H9 (cell line): ENCODE measurements around the gene FOXN4. TPM values are rescaled to one million over a fixed set of nuclear protein-coding genes. Genes with fewer than 3 reads are reported as not detected.

Experiments
- DNase-seq: peaks from one replicate; pipeline ENCODE4 v3.0.0-alpha.2; 2017
- H2AFZ ChIP-seq: one replicate; pipeline ENCODE4 v1.6.1; 2013; ENCODE audit warnings: mild to moderate bottlenecking, low read length, control low read depth, moderate library complexity
- H2AK5ac ChIP-seq: 2 replicates; pipeline ENCODE4 v1.6.1; 2013; ENCODE audit warnings: low read length, control low read depth, mixed read lengths; ENCODE audit not compliant: insufficient read length
- H2BK120ac ChIP-seq: one replicate; pipeline ENCODE4 v1.6.1; 2013; ENCODE audit warnings: low read depth, mild to moderate bottlenecking, low read length, control low read depth, inconsistent platforms; ENCODE audit not compliant: poor library complexity, severe bottlenecking
- H2BK12ac ChIP-seq: 2 replicates; pipeline ENCODE4 v1.6.1; 2013; ENCODE audit warnings: low read length, control low read depth, mixed read lengths, low read depth; ENCODE audit not compliant: insufficient read length
- H2BK15ac ChIP-seq: 2 replicates; pipeline ENCODE4 v1.6.1; 2013; ENCODE audit warnings: low read depth, low read length, control low read depth
- H2BK20ac ChIP-seq: one replicate; pipeline ENCODE4 v1.6.1; 2013; ENCODE audit warnings: low read depth, mild to moderate bottlenecking, low read length, control low read depth, inconsistent platforms; ENCODE audit not compliant: poor library complexity, severe bottlenecking
- H2BK5ac ChIP-seq: 2 replicates; pipeline ENCODE4 v1.6.1; 2013; ENCODE audit warnings: low read length, control low read depth, mixed read lengths; ENCODE audit not compliant: insufficient read length
- H3K14ac ChIP-seq: 2 replicates; pipeline ENCODE4 v1.6.1; 2013; ENCODE audit warnings: low read length, control low read depth; ENCODE audit not compliant: insufficient read depth
- H3K18ac ChIP-seq: 2 replicates; pipeline ENCODE4 v1.6.1; 2013; ENCODE audit warnings: low read depth, mild to moderate bottlenecking, mixed read lengths, low read length, control low read depth; ENCODE audit not compliant: insufficient read length
- H3K23ac ChIP-seq: 2 replicates; pipeline ENCODE4 v1.6.1; 2013; ENCODE audit warnings: low read length, control low read depth, mixed read lengths, low read depth; ENCODE audit not compliant: insufficient read length
- H3K23me2 ChIP-seq: 2 replicates; pipeline ENCODE4 v1.6.1; 2013; ENCODE audit warnings: low read depth, mild to moderate bottlenecking, mixed read lengths, low read length, control low read depth; ENCODE audit not compliant: insufficient read length, poor library complexity, severe bottlenecking
- H3K27ac ChIP-seq: 2 replicates; pipeline ENCODE4 v1.5.1; 2013; ENCODE audit warnings: low read length, control low read depth, mixed read lengths, low read depth; ENCODE audit not compliant: insufficient read length
- H3K27me3 ChIP-seq: 2 replicates; pipeline ENCODE4 v1.6.1; 2013; ENCODE audit warnings: low read length, control low read depth, inconsistent platforms; ENCODE audit not compliant: insufficient read depth
- H3K4ac ChIP-seq: 2 replicates; pipeline ENCODE4 v1.6.1; 2013; ENCODE audit warnings: low read depth, mild to moderate bottlenecking, control low read depth, inconsistent platforms, low read length, moderate library complexity
- H3K4me1 ChIP-seq: 2 replicates; pipeline ENCODE4 v1.6.1; 2013; ENCODE audit warnings: low read length, control low read depth, inconsistent platforms; ENCODE audit not compliant: insufficient read depth
- H3K4me2 ChIP-seq: 2 replicates; pipeline ENCODE4 v1.6.1; 2013; ENCODE audit warnings: low read length, control low read depth, mixed read lengths; ENCODE audit not compliant: insufficient read length, insufficient read depth
- H3K56ac ChIP-seq: 2 replicates; pipeline ENCODE4 v1.6.1; 2013; ENCODE audit warnings: low read depth, mild to moderate bottlenecking, mixed read lengths, low read length, control low read depth; ENCODE audit not compliant: insufficient read length
- H3K79me1 ChIP-seq: 2 replicates; pipeline ENCODE4 v1.6.1; 2013; ENCODE audit warnings: low read depth, mild to moderate bottlenecking, moderate library complexity, low read length, control low read depth, inconsistent platforms; ENCODE audit not compliant: insufficient read depth, poor library complexity, severe bottlenecking
- H3K79me2 ChIP-seq: 2 replicates; pipeline ENCODE4 v1.6.1; 2013; ENCODE audit warnings: low read length, control low read depth, inconsistent platforms; ENCODE audit not compliant: insufficient read depth
- H3K9ac ChIP-seq: 2 replicates; pipeline ENCODE4 v1.6.1; 2013; ENCODE audit warnings: low read length, control low read depth, mixed read lengths; ENCODE audit not compliant: insufficient read length; ENCODE audit errors: extremely low read depth
- H3K9me3 ChIP-seq: one replicate; pipeline ENCODE4 v1.6.1; 2013; ENCODE audit warnings: low read depth, low read length, inconsistent platforms; ENCODE audit not compliant: control insufficient read depth
- H3T11ph ChIP-seq: one replicate; pipeline ENCODE4 v1.6.1; 2013; ENCODE audit warnings: mild to moderate bottlenecking, low read length, control low read depth, inconsistent platforms
- H4K20me1 ChIP-seq: one replicate; pipeline ENCODE4 v1.6.1; 2013; ENCODE audit not compliant: control insufficient read depth, insufficient read length, insufficient read depth
- H4K5ac ChIP-seq: 2 replicates; pipeline ENCODE4 v1.6.1; 2013; ENCODE audit warnings: low read depth, mild to moderate bottlenecking, mixed read lengths, low read length, control low read depth; ENCODE audit not compliant: insufficient read length
- H4K8ac ChIP-seq: replicated peaks from 2 replicates; pipeline ENCODE4 v1.6.1; 2013; ENCODE audit warnings: low read length, control low read depth, mixed read lengths, low read depth; ENCODE audit not compliant: insufficient read length
- H4K91ac ChIP-seq: 2 replicates; pipeline ENCODE4 v1.6.1; 2013; ENCODE audit warnings: low read depth, mild to moderate bottlenecking, moderate library complexity, mixed read lengths, low read length, control low read depth; ENCODE audit not compliant: insufficient read length
- H3K27ac Mint-ChIP-seq, 3 experiments: 2 replicates in 2 of 3; 3 replicates in 1 of 3; pipeline ENCODE4 v1.8.0; 2020 to 2021; ENCODE audit warnings: mixed read lengths in 3 of 3, mild to moderate bottlenecking in 1 of 3, moderate library complexity in 1 of 3
- H3K27me3 Mint-ChIP-seq: 2 replicates; pipeline ENCODE4 v1.8.0; 2021; ENCODE audit warnings: low read depth, mild to moderate bottlenecking, moderate library complexity, mixed read lengths
- H3K36me3 Mint-ChIP-seq, 3 experiments: 2 replicates in 2 of 3; 3 replicates in 1 of 3; pipeline ENCODE4 v1.8.0; 2020 to 2021; ENCODE audit warnings: low read depth in 3 of 3, mixed read lengths in 3 of 3; ENCODE audit not compliant: insufficient read depth in 1 of 3
- H3K4me1 Mint-ChIP-seq, 2 experiments: 2 replicates each; pipeline ENCODE4 v1.8.0; 2020; ENCODE audit warnings: mixed read lengths in 2 of 2
- H3K4me3 Mint-ChIP-seq, 2 experiments: 2 replicates in 1 of 2; 3 replicates in 1 of 2; pipeline ENCODE4 v1.8.0; 2020 to 2021; ENCODE audit warnings: mild to moderate bottlenecking in 2 of 2, mixed read lengths in 2 of 2, moderate library complexity in 1 of 2
- H3K9me3 Mint-ChIP-seq, 2 experiments: 2 replicates in 1 of 2; 3 replicates in 1 of 2; pipeline ENCODE4 v1.8.0; 2020; ENCODE audit warnings: mild to moderate bottlenecking in 2 of 2, mixed read lengths in 2 of 2, moderate library complexity in 1 of 2
- CTCF ChIP-seq: fragments of 200-600 bp; sonication (generic); conservative IDR thresholded peaks from 3 replicates; pipeline ENCODE4 v1.8.0; 2021; ENCODE audit warnings: antibody characterized with exemption, mild to moderate bottlenecking
- total RNA-seq: library from RNA; stranded (reverse); gene quantifications from 2 replicates; pipeline ENCODE4 v1.2.1, GENCODE V29; 2021

The FOXN4 gene
- total RNA-seq, 1 experiment from 2014 or later = 0.39 TPM

- Histone ChIP-seq H3K79me2 (no peaks in the 10 kb centered on the region), H2BK12ac (no peak overlapping the region), H3T11ph (no peak overlapping the region), H3K23me2 (no peaks in the 10 kb centered on the region), H3K27me3 (no peaks in the 10 kb centered on the region), H3K27ac (no peak overlapping the region), H3K4me1 (peaks cover 4% of the 10 kb centered on the region; the same call in 1 of the 2 replicates), H2BK15ac (no peak overlapping the region), H3K9ac (no peak overlapping the region), H3K79me1 (no peaks in the 10 kb centered on the region), H4K91ac (no peak overlapping the region), H4K20me1 (no peaks in the 10 kb centered on the region), H3K18ac (no peak overlapping the region), H4K5ac (no peak overlapping the region), H3K14ac (no peak overlapping the region), H2AFZ (no peak overlapping the region), H2AK5ac (no peak overlapping the region), H3K9me3 (no peaks in the 10 kb centered on the region), H3K56ac (no peak overlapping the region), H2BK120ac (no peak overlapping the region), H4K8ac (no peak overlapping the region), H2BK5ac (no peak overlapping the region), H3K23ac (no peak overlapping the region), H2BK20ac (no peak overlapping the region), H3K4ac (no peak overlapping the region), H3K4me2 (no peak overlapping the region)
- TF ChIP-seq CTCF = no peak
- DNase-seq = no peak
- H3K36me3 Mint-ChIP-seq = no peaks in the 10 kb centered on the region
- H3K4me3 Mint-ChIP-seq = no peak overlapping the region
- H3K27me3 Mint-ChIP-seq = no peaks in the 10 kb centered on the region; the same call in none of the 2 replicates
- H3K9me3 Mint-ChIP-seq = no peaks in the 10 kb centered on the region
- H3K27ac Mint-ChIP-seq = no peak overlapping the region; a peak in 1 of 7 replicates
- H3K4me1 Mint-ChIP-seq = peaks cover 5 to 13% of the 10 kb centered on the region in 2 experiments
Observed at GRCh38 chr12:109286252-109286651, 22.8 kb downstream of the FOXN4 start.
